Measurements from ENCODE around the gene SPON2.

DNA sequence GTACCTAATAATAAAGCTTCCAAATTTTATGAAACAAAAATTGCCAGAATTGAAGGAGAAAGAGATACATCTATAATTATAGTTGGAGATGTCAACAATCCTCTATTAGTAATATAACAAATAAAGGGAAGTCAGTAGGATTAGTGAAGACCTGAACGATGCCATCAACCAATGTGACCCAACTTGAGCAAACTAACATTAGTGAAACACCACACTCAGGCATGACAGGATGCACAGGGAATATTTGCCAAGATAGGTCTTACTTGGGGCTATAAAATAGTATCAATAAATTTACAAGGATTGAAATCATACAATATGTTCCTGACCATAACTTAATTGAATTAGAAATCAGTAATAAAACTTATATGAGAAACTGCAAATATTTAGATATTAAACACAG lies 12.0 kb downstream of the SPON2 start:
- TF ChIP-seq, protein P1, sequence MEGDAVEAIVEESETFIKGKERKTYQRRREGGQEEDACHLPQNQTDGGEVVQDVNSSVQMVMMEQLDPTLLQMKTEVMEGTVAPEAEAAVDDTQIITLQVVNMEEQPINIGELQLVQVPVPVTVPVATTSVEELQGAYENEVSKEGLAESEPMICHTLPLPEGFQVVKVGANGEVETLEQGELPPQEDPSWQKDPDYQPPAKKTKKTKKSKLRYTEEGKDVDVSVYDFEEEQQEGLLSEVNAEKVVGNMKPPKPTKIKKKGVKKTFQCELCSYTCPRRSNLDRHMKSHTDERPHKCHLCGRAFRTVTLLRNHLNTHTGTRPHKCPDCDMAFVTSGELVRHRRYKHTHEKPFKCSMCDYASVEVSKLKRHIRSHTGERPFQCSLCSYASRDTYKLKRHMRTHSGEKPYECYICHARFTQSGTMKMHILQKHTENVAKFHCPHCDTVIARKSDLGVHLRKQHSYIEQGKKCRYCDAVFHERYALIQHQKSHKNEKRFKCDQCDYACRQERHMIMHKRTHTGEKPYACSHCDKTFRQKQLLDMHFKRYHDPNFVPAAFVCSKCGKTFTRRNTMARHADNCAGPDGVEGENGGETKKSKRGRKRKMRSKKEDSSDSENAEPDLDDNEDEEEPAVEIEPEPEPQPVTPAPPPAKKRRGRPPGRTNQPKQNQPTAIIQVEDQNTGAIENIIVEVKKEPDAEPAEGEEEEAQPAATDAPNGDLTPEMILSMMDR (IDR thresholded peaks at IDR 0.05) = no peak
- TF ChIP-seq POLR2A (IDR thresholded peaks at IDR 0.05) = no peak

All from thyroid gland (tissue), 4 donors.